GM12878 (cell line): ENCODE data around the gene LST1. TPM values are rescaled to one million over a fixed set of nuclear protein-coding genes. Genes with fewer than 3 reads are reported as not detected.

Experiments used
- ATAC-seq: fragments of 200-7000 bp; cut with Tn5 transposase; 3 replicates; pipeline ENCODE4 v1.9.1; 2020; ENCODE audit warnings: mild to moderate bottlenecking, moderate library complexity
- BruUV-seq: library from RNA; stranded (reverse); fragments of 400-500 nt; replicated peaks from 2 replicates; lab custom pipeline; 2021; lab: Mats Ljungman, UMichigan
- CTCF ChIA-PET: fragments of 300-600 bp; sonication (Branson Sonifier 250); formaldehyde crosslinking; extraction: SDS; loops from one replicate; lab custom pipeline; 2021; ENCODE audit warnings: inconsistent platforms; lab: Yijun Ruan, JAX
- POLR2A ChIA-PET: fragments of 350-600 bp; formaldehyde crosslinking; extraction: SDS; loops from one replicate; lab custom pipeline; 2021; ENCODE audit warnings: inconsistent platforms; lab: Charles Lee
- RAD21 ChIA-PET: fragments of 300-600 bp; sonication (Branson Sonifier 250); formaldehyde crosslinking; loops from one replicate; lab custom pipeline; 2023; ENCODE audit warnings: antibody characterized with exemption; ENCODE audit not compliant: unreplicated experiment; lab: Charles Lee
- SMC1A ChIA-PET: fragments of 300-600 bp; sonication (Branson Sonifier 250); formaldehyde crosslinking; loops from one replicate; lab custom pipeline; 2023; ENCODE audit not compliant: unreplicated experiment, uncharacterized antibody; lab: Charles Lee
- DNase-seq: peaks from one replicate; pipeline ENCODE4 v3.0.0-alpha.2; 2011; ENCODE audit warnings: low read depth, low spot score
- FAIRE-seq: peaks from 3 replicates; lab custom pipeline; 2011; peaks lifted over from hg19 to GRCh38; lab: Jason Lieb, UNC
- H2AFZ ChIP-seq: 2 replicates; pipeline ENCODE4 v1.6.0; 2011; ENCODE audit warnings: low read depth, low read length, control low read depth; ENCODE audit not compliant: control insufficient read depth
- H3K27ac ChIP-seq: 2 replicates; pipeline ENCODE4 v1.5.1; 2011; ENCODE audit warnings: control low read depth; ENCODE audit not compliant: control insufficient read depth, insufficient read depth
- H3K27me3 ChIP-seq, 2 experiments: replicated peaks in 1 of 2; 2 replicates each; pipeline versions ENCODE4 v1.6.0 to v1.6.1; 2011; ENCODE audit warnings: low read length in 1 of 2; ENCODE audit not compliant: control insufficient read depth in 2 of 2, insufficient read depth in 2 of 2
- H3K36me3 ChIP-seq, 2 experiments: 2 replicates each; pipeline ENCODE4 v1.5.1; 2011; ENCODE audit warnings: low read length in 1 of 2; ENCODE audit not compliant: control insufficient read depth in 2 of 2, insufficient read depth in 2 of 2
- H3K4me1 ChIP-seq: 2 replicates; pipeline ENCODE4 v1.6.1; 2011; ENCODE audit warnings: mild to moderate bottlenecking, low read length, moderate library complexity, mixed read lengths; ENCODE audit not compliant: control insufficient read depth, insufficient read depth
- H3K4me2 ChIP-seq: 2 replicates; pipeline ENCODE4 v1.6.0; 2011; ENCODE audit warnings: control low read depth; ENCODE audit not compliant: control insufficient read depth, insufficient read depth
- H3K4me3 ChIP-seq: fragments of 200-600 bp; sonication (generic); 2 replicates; pipeline ENCODE4 v1.5.1; 2016
- H3K79me2 ChIP-seq: 2 replicates; pipeline ENCODE4 v1.6.0; 2011; ENCODE audit warnings: low read length; ENCODE audit not compliant: control insufficient read depth, insufficient read depth
- H3K9ac ChIP-seq: 2 replicates; pipeline ENCODE4 v1.8.0; 2011; ENCODE audit warnings: low read length, control low read depth, mixed read lengths; ENCODE audit not compliant: control insufficient read depth, insufficient read depth
- H3K9me3 ChIP-seq: replicated peaks from 3 replicates; pipeline ENCODE4 v1.5.1; 2011; ENCODE audit warnings: mild to moderate bottlenecking, low read length; ENCODE audit not compliant: control insufficient read depth, insufficient read depth
- H4K20me1 ChIP-seq: 2 replicates; pipeline ENCODE4 v1.6.0; 2011; ENCODE audit not compliant: control insufficient read depth, insufficient read depth
- BHLHE40 ChIP-seq, 2 experiments: fragments of 450-650 bp in 1 of 2; IDR thresholded peaks; 2 replicates each; pipeline ENCODE4 v1.6.1; 2011 to 2017; ENCODE audit warnings: low read depth in 2 of 2, borderline replicate concordance in 1 of 2, improper control_type of control experiment in 1 of 2, low read length in 1 of 2, mild to moderate bottlenecking in 1 of 2
- MEF2B ChIP-seq: fragments of 450-650 bp; IDR thresholded peaks from 2 replicates; pipeline ENCODE4 v1.6.1; 2018; ENCODE audit warnings: mild to moderate bottlenecking, moderate library complexity; ENCODE audit not compliant: partially characterized antibody, poor library complexity, severe bottlenecking
- NR2C1 ChIP-seq: fragments of 450-650 bp; IDR thresholded peaks from 2 replicates; pipeline ENCODE4 v1.6.1; 2017; ENCODE audit warnings: antibody characterized with exemption, mild to moderate bottlenecking, moderate library complexity
- NRF1 ChIP-seq: conservative IDR thresholded peaks from 2 replicates; pipeline ENCODE4 v1.6.1; 2011; ENCODE audit warnings: mild to moderate bottlenecking, low read depth, low read length, improper control_type of control experiment
- POLR2AphosphoS2 ChIP-seq: IDR thresholded peaks from 2 replicates; pipeline ENCODE4 v1.6.1; 2011; ENCODE audit warnings: low read depth, mild to moderate bottlenecking, low read length, improper control_type of control experiment, moderate library complexity
- RB1 ChIP-seq: fragments of 450-650 bp; formaldehyde crosslinking; IDR thresholded peaks from 2 replicates; pipeline ENCODE4 v1.6.1; 2017; ENCODE audit warnings: mild to moderate bottlenecking, borderline replicate concordance
- RELA ChIP-seq: fragments of 450-650 bp; IDR thresholded peaks from 2 replicates; pipeline ENCODE4 v1.8.0; 2014; ENCODE audit warnings: borderline replicate concordance; ENCODE audit not compliant: partially characterized antibody
- SPI1 ChIP-seq: IDR thresholded peaks from 2 replicates; pipeline ENCODE4 v1.6.1; 2011; ENCODE audit warnings: low read depth, mild to moderate bottlenecking, low read length, moderate library complexity, borderline replicate concordance; ENCODE audit not compliant: insufficient read depth
- TAF1 ChIP-seq: IDR thresholded peaks from 2 replicates; pipeline ENCODE4 v1.6.1; 2011; ENCODE audit warnings: mild to moderate bottlenecking, low read depth, low read length, borderline replicate concordance
- TCF12 ChIP-seq: IDR thresholded peaks from 2 replicates; pipeline ENCODE4 v1.6.1; 2011; ENCODE audit warnings: low read depth, mild to moderate bottlenecking, low read length
- YBX1 ChIP-seq: fragments of 450-650 bp; IDR thresholded peaks from 2 replicates; pipeline ENCODE4 v1.6.1; 2016; ENCODE audit warnings: antibody characterized with exemption
- YY1 ChIP-seq: IDR thresholded peaks from 2 replicates; pipeline ENCODE4 v1.6.1; 2011; ENCODE audit warnings: low read depth, mild to moderate bottlenecking, low read length
- ZBED1 ChIP-seq: IDR thresholded peaks from 2 replicates; pipeline ENCODE4 v1.6.1; 2016; ENCODE audit warnings: borderline replicate concordance
- ZNF24 ChIP-seq: fragments of 450-650 bp; IDR thresholded peaks from 2 replicates; pipeline ENCODE4 v1.6.1; 2017; ENCODE audit warnings: antibody characterized with exemption, mild to moderate bottlenecking
- WGBS: methylation state at CpG from one replicate; pipeline ENCODE4 v1.1.6; 2016; ENCODE audit warnings: low lambda C conversion rate; ENCODE audit not compliant: insufficient replicate concordance, insufficient coverage; ENCODE audit errors: missing lambda C conversion rate; 5-methylcytosine and 5-hydroxymethylcytosine counted together
- in situ Hi-C: fragments of 300-500 bp; cut with MboI; formaldehyde crosslinking; loops from 9 replicates; pipeline ENCODE4 v1.14.3; 2018; ENCODE audit warnings: mixed read lengths
- intact Hi-C: fragments of 100-400 bp; cut with micrococcal nuclease; formaldehyde crosslinking; loops from one replicate; pipeline ENCODE4 v1.14.2; 2022; ENCODE audit not compliant: unreplicated experiment
- polyA plus RNA-seq, 11 experiments: library from polyadenylated mRNA; depleted of rRNA in 4 of 11; unstranded in 6 of 11; stranded (reverse) in 5 of 11; fragments of >200 nt; fragmentation: Nextera tagmentation in 4 of 11; fragmentation: Illumina TruSeq in 1 of 11; extraction: Ambion mirVana in 4 of 11; extraction: Trizol in 1 of 11; gene quantifications; 1 replicate in 1 of 11; 2 replicates in 10 of 11; pipeline versions ENCODE4 v1.2.1 to v1.2.3, GENCODE V29; 2011 to 2016; ENCODE audit warnings: inconsistent platforms in 2 of 11, missing spikeins in 2 of 11, low read depth in 1 of 11
- total RNA-seq, 4 experiments: library from RNA; depleted of rRNA in 3 of 4; stranded (reverse); fragments of >200 nt in 3 of 4; fragmentation: Illumina TruSeq in 1 of 4; extraction: Trizol in 1 of 4; gene quantifications; 2 replicates each; pipeline versions ENCODE4 v1.2.1 to v1.2.3, GENCODE V29; 2013 to 2021
- TF ChIP-seq, protein P1 (sequence below): fragments of 450-650 bp; IDR thresholded peaks from 2 replicates; pipeline ENCODE4 v1.6.1; 2017; ENCODE audit warnings: mild to moderate bottlenecking, low read depth, inconsistent platforms; ENCODE audit not compliant: poor library complexity, severe bottlenecking
- TF ChIP-seq, protein P2 (sequence below): fragments of 450-650 bp; IDR thresholded peaks from 2 replicates; pipeline ENCODE4 v1.6.1; 2016; ENCODE audit warnings: mild to moderate bottlenecking

Gene LST1
- total and polyA plus RNA-seq, 10 of the 15 experiments (the other 5 are each of a cell fraction or from before 2014, with no cell fraction given), result 4.1 to 35.5 (median 16.4) TPM

DNA sequence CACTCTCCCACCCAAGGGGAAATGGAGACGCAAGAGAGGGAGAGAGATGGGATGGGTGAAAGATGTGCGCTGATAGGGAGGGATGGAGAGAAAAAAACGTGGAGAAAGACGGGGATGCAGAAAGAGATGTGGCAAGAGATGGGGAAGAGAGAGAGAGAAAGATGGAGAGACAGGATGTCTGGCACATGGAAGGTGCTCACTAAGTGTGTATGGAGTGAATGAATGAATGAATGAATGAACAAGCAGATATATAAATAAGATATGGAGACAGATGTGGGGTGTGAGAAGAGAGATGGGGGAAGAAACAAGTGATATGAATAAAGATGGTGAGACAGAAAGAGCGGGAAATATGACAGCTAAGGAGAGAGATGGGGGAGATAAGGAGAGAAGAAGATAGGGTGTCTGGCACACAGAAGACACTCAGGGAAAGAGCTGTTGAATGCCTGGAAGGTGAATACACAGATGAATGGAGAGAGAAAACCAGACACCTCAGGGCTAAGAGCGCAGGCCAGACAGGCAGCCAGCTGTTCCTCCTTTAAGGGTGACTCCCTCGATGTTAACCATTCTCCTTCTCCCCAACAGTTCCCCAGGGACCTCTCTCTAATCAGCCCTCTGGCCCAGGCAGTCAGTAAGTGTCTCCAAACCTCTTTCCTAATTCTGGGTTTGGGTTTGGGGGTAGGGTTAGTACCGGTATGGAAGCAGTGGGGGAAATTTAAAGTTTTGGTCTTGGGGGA is 10.0 kb upstream of the LST1 start:
- intact Hi-C loops (loop anchor here (1.0 kb wide), 1 partner anchor 16 kb away; no protein-coding TSS in a partner anchor), in situ Hi-C loops (no loop called here)
- Histone ChIP-seq H3K79me2 (peaks cover 86% of the 10 kb centered on the region), H4K20me1 (no peaks in the 10 kb centered on the region), H3K9ac (peak overlapping the region; percentile 82), H3K4me3 (peak overlapping the region; percentile 91), H3K36me3 (peaks cover 0 to 7% of the 10 kb centered on the region in 2 experiments; a peak in 2 of 4 replicates)
- 5% methylated on average over 8 of the region's 8 CpGs for WGBS
- ATAC-seq, result no peak
- ChIA-PET POLR2A (interaction anchor here (0.7 to 17.1 kb wide), 12 partner anchors 8 to 254 kb away, joined by 3 to 282 read pairs (median 12); partner anchors contain the start of genes ATP6V1G2, DDX39B, LSM2 and LST1), SMC1A (interaction anchor here (0.8 to 45.5 kb wide), 8 partner anchors 9 to 45 kb away, joined by 3 to 1989 read pairs (median 4); partner anchors contain the start of genes AIF1, ATP6V1G2, DDX39B and LST1), RAD21 (interaction anchor here (0.5 to 17.5 kb wide), 15 partner anchors 8 to 1396 kb away, joined by 3 to 620 read pairs (median 5); partner anchors contain the start of genes ATP6V1G2, DDX39B, GPANK1 and LST1)
- BruUV-seq, result TSS peak; percentile 89
- TF ChIP-seq RB1, result peak; percentile 49; the same call in 1 of the 2 replicates
- TF ChIP-seq, protein P1, sequence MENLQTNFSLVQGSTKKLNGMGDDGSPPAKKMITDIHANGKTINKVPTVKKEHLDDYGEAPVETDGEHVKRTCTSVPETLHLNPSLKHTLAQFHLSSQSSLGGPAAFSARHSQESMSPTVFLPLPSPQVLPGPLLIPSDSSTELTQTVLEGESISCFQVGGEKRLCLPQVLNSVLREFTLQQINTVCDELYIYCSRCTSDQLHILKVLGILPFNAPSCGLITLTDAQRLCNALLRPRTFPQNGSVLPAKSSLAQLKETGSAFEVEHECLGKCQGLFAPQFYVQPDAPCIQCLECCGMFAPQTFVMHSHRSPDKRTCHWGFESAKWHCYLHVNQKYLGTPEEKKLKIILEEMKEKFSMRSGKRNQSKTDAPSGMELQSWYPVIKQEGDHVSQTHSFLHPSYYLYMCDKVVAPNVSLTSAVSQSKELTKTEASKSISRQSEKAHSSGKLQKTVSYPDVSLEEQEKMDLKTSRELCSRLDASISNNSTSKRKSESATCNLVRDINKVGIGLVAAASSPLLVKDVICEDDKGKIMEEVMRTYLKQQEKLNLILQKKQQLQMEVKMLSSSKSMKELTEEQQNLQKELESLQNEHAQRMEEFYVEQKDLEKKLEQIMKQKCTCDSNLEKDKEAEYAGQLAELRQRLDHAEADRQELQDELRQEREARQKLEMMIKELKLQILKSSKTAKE, result no peak
- no peak for TF ChIP-seq NR2C1
- no peak for TF ChIP-seq NRF1
- TF ChIP-seq YY1, result peak; percentile 8; the same call in 1 of the 2 replicates
- 0 out of 2 replicates have a peak, but pooled peaks have one; percentile 3 for TF ChIP-seq SPI1
- TF ChIP-seq TAF1, result no peak
- 0 out of 2 replicates have a peak, but pooled peaks have one; percentile 18 for TF ChIP-seq TCF12
- TF ChIP-seq, protein P2, sequence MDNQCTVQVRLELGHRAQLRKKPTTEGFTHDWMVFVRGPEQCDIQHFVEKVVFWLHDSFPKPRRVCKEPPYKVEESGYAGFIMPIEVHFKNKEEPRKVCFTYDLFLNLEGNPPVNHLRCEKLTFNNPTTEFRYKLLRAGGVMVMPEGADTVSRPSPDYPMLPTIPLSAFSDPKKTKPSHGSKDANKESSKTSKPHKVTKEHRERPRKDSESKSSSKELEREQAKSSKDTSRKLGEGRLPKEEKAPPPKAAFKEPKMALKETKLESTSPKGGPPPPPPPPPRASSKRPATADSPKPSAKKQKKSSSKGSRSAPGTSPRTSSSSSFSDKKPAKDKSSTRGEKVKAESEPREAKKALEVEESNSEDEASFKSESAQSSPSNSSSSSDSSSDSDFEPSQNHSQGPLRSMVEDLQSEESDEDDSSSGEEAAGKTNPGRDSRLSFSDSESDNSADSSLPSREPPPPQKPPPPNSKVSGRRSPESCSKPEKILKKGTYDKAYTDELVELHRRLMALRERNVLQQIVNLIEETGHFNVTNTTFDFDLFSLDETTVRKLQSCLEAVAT, result 0 out of 2 replicates have a peak, but pooled peaks have one; percentile 79
- TF ChIP-seq ZNF24, result peak; percentile 91
- TF ChIP-seq POLR2AphosphoS2, result 0 out of 2 replicates have a peak, but pooled peaks have one; percentile 29
- TF ChIP-seq BHLHE40 (IDR thresholded peaks at IDR 0.05; ENCODE audit: borderline replicate concordance in 1 of 2, low read depth in 2 of 2, low read length in 1 of 2), result no peak
- 0 out of 2 replicates have a peak, but pooled peaks have one; percentile 6 for TF ChIP-seq YBX1
- peak; percentile 20; the same call in 1 of the 2 replicates for TF ChIP-seq ZBED1
- no peak for TF ChIP-seq RELA
- TF ChIP-seq MEF2B, result peak; percentile 69
- TF ChIP-seq, all 136 proteins: peak for 10
- no peaks in the 10 kb centered on the region for H3K9me3 ChIP-seq
- FAIRE-seq, result no peak
- no peaks in the 10 kb centered on the region for H3K27me3 ChIP-seq
- H3K4me1 ChIP-seq, result peaks cover 55% of the 10 kb centered on the region
- no peak overlapping the region for H2AFZ ChIP-seq
- CTCF ChIA-PET, result interaction anchor here (0.6 to 31.0 kb wide), 7 partner anchors 17 to 243 kb away, joined by 3 to 2098 read pairs (median 3); partner anchors contain the start of genes ATP6V1G2, DDX39B, LST1 and LTA
- peak overlapping the region; percentile 84 for H3K4me2 ChIP-seq
- H3K27ac ChIP-seq, result peak overlapping the region; percentile 96
- DNase-seq, result no peak
